Endothelial cell of umbilical vein (primary cell): ENCODE data around the gene SNPH. TPM values are rescaled to one million over a fixed set of nuclear protein-coding genes. Genes with fewer than 3 reads are reported as not detected.

Source experiments
- BruUV-seq: library from RNA; stranded (reverse); fragments of 400-500 nt; replicated peaks from 2 replicates; lab custom pipeline; 2021; lab: Mats Ljungman, UMichigan
- CTCF ChIA-PET: fragments of 300-600, 350-600 bp; sonication (Branson Sonifier 250); formaldehyde crosslinking; loops from one replicate; lab custom pipeline; 2021; ENCODE audit warnings: antibody characterized with exemption, inconsistent platforms; lab: Charles Lee
- POLR2A ChIA-PET: fragments of 300-600, 350-600 bp; sonication (Branson Sonifier 250); formaldehyde crosslinking; loops from one replicate; lab custom pipeline; 2021; ENCODE audit warnings: antibody characterized with exemption, inconsistent platforms; lab: Charles Lee
- DNase-seq: peaks from one replicate; pipeline ENCODE4 v3.0.0-alpha.2; 2011; ENCODE audit warnings: low read depth, low spot score
- FAIRE-seq: peaks from 2 replicates; lab custom pipeline; 2011; peaks lifted over from hg19 to GRCh38; lab: Jason Lieb, UNC
- H2AFZ ChIP-seq: 2 replicates; pipeline ENCODE4 v1.6.0; 2012; ENCODE audit warnings: low read depth, low read length, control low read depth, inconsistent platforms
- H3K27ac ChIP-seq: 2 replicates; pipeline ENCODE4 v1.5.1; 2011; ENCODE audit warnings: low read depth, mild to moderate bottlenecking, control low read depth, low read length, moderate library complexity; ENCODE audit not compliant: insufficient read depth
- H3K27me3 ChIP-seq, 2 experiments: 2 replicates each; pipeline versions ENCODE4 v1.6.0 to v1.6.1; 2011; ENCODE audit warnings: low read length in 2 of 2, mixed read lengths in 1 of 2; ENCODE audit not compliant: control insufficient read depth in 2 of 2, insufficient read depth in 2 of 2
- H3K36me3 ChIP-seq, 2 experiments: 2 replicates in 1 of 2; 3 replicates in 1 of 2; pipeline ENCODE4 v1.5.1; 2011; ENCODE audit warnings: low read length in 2 of 2, mild to moderate bottlenecking in 1 of 2, moderate library complexity in 1 of 2; ENCODE audit not compliant: control insufficient read depth in 2 of 2, insufficient read depth in 2 of 2; ENCODE audit errors: extremely low read depth in 1 of 2
- H3K4me1 ChIP-seq: 3 replicates; pipeline ENCODE4 v1.5.1; 2011; ENCODE audit warnings: mild to moderate bottlenecking, low read length; ENCODE audit not compliant: control insufficient read depth, insufficient read depth; ENCODE audit errors: extremely low read depth
- H3K4me2 ChIP-seq: 2 replicates; pipeline ENCODE4 v1.6.1; 2011; ENCODE audit warnings: low read length, control low read depth, mixed read lengths; ENCODE audit not compliant: insufficient read depth
- H3K4me3 ChIP-seq, 3 experiments: fragments of 200-600 bp in 1 of 3; sonication (generic), shearing (Covaris generic) in 1 of 3; replicated peaks in 1 of 3; 2 replicates each; pipeline ENCODE4 v1.5.1; 2011 to 2016; ENCODE audit warnings: control low read depth in 3 of 3, low read length in 3 of 3, mild to moderate bottlenecking in 2 of 3, inconsistent platforms in 1 of 3, low read depth in 1 of 3, moderate library complexity in 1 of 3; ENCODE audit not compliant: insufficient read depth in 1 of 3
- H3K79me2 ChIP-seq: 2 replicates; pipeline ENCODE4 v1.6.0; 2012; ENCODE audit warnings: low read length, inconsistent platforms; ENCODE audit not compliant: control insufficient read depth, insufficient read depth
- H3K9ac ChIP-seq: replicated peaks from 2 replicates; pipeline ENCODE3; 2011; ENCODE audit warnings: low read length, control low read depth; ENCODE audit not compliant: insufficient read depth; ENCODE audit errors: extremely low read depth
- H3K9me1 ChIP-seq: replicated peaks from 3 replicates; pipeline ENCODE4 v1.6.0; 2011; ENCODE audit warnings: mild to moderate bottlenecking, low read length; ENCODE audit not compliant: control insufficient read depth, insufficient read depth; ENCODE audit errors: extremely low read depth
- H3K9me3 ChIP-seq: replicated peaks from 2 replicates; pipeline ENCODE4 v1.5.1; 2012; ENCODE audit warnings: low read length, inconsistent platforms; ENCODE audit not compliant: control insufficient read depth, insufficient read depth
- H4K20me1 ChIP-seq: replicated peaks from 2 replicates; pipeline ENCODE3; 2011; ENCODE audit warnings: mild to moderate bottlenecking, low read length; ENCODE audit not compliant: control insufficient read depth, insufficient read depth; ENCODE audit errors: extremely low read depth
- CTCF ChIP-seq, 2 donors: IDR thresholded peaks; 1 replicate in 1 of 2; 2 replicates in 1 of 2; pipeline ENCODE4 v1.5.1; 2011; ENCODE audit warnings: low read length in 2 of 2, mild to moderate bottlenecking in 2 of 2, moderate library complexity in 2 of 2, control low read depth in 1 of 2, inconsistent platforms in 1 of 2, low read depth in 1 of 2; ENCODE audit not compliant: insufficient read depth in 1 of 2; ENCODE audit errors: extremely low read depth in 1 of 2
- EZH2 ChIP-seq: IDR thresholded peaks from 2 replicates; pipeline ENCODE4 v1.6.1; 2012; ENCODE audit warnings: borderline replicate concordance, low read depth, mild to moderate bottlenecking, moderate library complexity, low read length, inconsistent platforms; ENCODE audit not compliant: severe bottlenecking
- FOS ChIP-seq: IDR thresholded peaks from 2 replicates; pipeline ENCODE4 v1.6.1; 2011; ENCODE audit warnings: mild to moderate bottlenecking, low read length, moderate library complexity, borderline replicate concordance; ENCODE audit not compliant: insufficient read depth
- GATA2 ChIP-seq: IDR thresholded peaks from 2 replicates; pipeline ENCODE4 v1.7.0; 2011; ENCODE audit warnings: low read depth, mild to moderate bottlenecking, moderate library complexity, mixed read lengths, low read length; ENCODE audit not compliant: insufficient read length, insufficient read depth
- JUN ChIP-seq: IDR thresholded peaks from 2 replicates; pipeline ENCODE4 v1.6.1; 2011; ENCODE audit warnings: borderline replicate concordance, low read depth; ENCODE audit not compliant: insufficient read length, insufficient read depth
- MAX ChIP-seq: IDR thresholded peaks from 2 replicates; pipeline ENCODE4 v1.6.1; 2011; ENCODE audit not compliant: insufficient read depth, insufficient read length
- MYC ChIP-seq: IDR thresholded peaks from one replicate; pipeline ENCODE4 v1.6.1; 2011; ENCODE audit warnings: mild to moderate bottlenecking, low read depth, low read length
- POLR2A ChIP-seq: IDR thresholded peaks from 2 replicates; pipeline ENCODE4 v1.6.1; 2012; ENCODE audit warnings: low read depth, mild to moderate bottlenecking, control low read depth, low read length
- POLR2AphosphoS5 ChIP-seq: IDR thresholded peaks from 2 replicates; pipeline ENCODE4 v1.6.1; 2012; ENCODE audit warnings: low read depth, mild to moderate bottlenecking, control low read depth, low read length, moderate library complexity; ENCODE audit not compliant: insufficient read depth
- dilution Hi-C: fragments of 300-500 bp; cut with MboI; formaldehyde crosslinking; loops from one replicate; pipeline ENCODE4 v1.15.0; 2019; ENCODE audit warnings: low sequenced_read_pairs; ENCODE audit not compliant: extremely low pct_ligation_motif_present
- intact Hi-C: fragments of 100-400 bp; cut with micrococcal nuclease; formaldehyde crosslinking; loops from one replicate; pipeline ENCODE4 v1.10.0; 2022
- polyA plus RNA-seq, 4 experiments: library from polyadenylated mRNA; depleted of rRNA in 3 of 4; stranded (reverse) in 3 of 4; unstranded in 1 of 4; fragments of >200 nt; gene quantifications; 2 replicates each; pipeline versions ENCODE4 v1.2.1 to v1.2.3, GENCODE V29; 2011 to 2012; ENCODE audit warnings: missing spikeins in 1 of 4
- total RNA-seq: library from RNA; stranded (reverse); gene quantifications from 2 replicates; pipeline ENCODE4 v1.2.3, GENCODE V29; 2021

Gene SNPH
- total and polyA plus RNA-seq, 2 donors (not counting 3 experiments of a cell fraction or from before 2014, with no cell fraction given): 2.3 to 5.5 TPM

GRCh38 chr20:1346315-1346969 lies 80.3 kb downstream of the SNPH start:
- no peak for TF ChIP-seq MAX
- no peak for TF ChIP-seq MYC
- no peak for TF ChIP-seq EZH2
- no peak for TF ChIP-seq CTCF (IDR thresholded peaks at IDR 0.05; ENCODE audit: extremely low read depth in 1 of 2, insufficient read depth in 1 of 2, low read depth in 1 of 2, low read length in 2 of 2)
- no peak for TF ChIP-seq GATA2
- TF ChIP-seq POLR2AphosphoS5: no peak
- no peak for TF ChIP-seq POLR2A
- TF ChIP-seq FOS: no peak
- TF ChIP-seq JUN: no peak
- Histone ChIP-seq H3K9ac (no peak overlapping the region), H3K36me3 (no peaks in the 10 kb centered on the region), H3K27me3 (no peaks in the 10 kb centered on the region), H3K27ac (no peak overlapping the region), H3K4me3 (no peak overlapping the region), H3K9me3 (no peaks in the 10 kb centered on the region), H2AFZ (no peak overlapping the region), H3K4me1 (peaks cover 36% of the 10 kb centered on the region), H3K4me2 (no peak overlapping the region), H4K20me1 (no peaks in the 10 kb centered on the region), H3K9me1 (no peaks in the 10 kb centered on the region), H3K79me2 (no peaks in the 10 kb centered on the region)
- ChIA-PET POLR2A (no interaction called here), CTCF (no interaction called here)
- FAIRE-seq (no peak), DNase-seq (no peak)
- dilution Hi-C loops (no loop called here), intact Hi-C loops (no loop called here)
- BruUV-seq: no TSS peak
